Thyroid gland (tissue), 4 donors: ENCODE data around the gene MPP1.

ENCODE experiments used
- POLR2A ChIP-seq, 2 donors: fragments of 450-650 bp; IDR thresholded peaks; one replicate each; pipeline ENCODE4 v1.6.1; 2017; ENCODE audit warnings: antibody characterized with exemption in 2 of 2, mild to moderate bottlenecking in 2 of 2, moderate library complexity in 1 of 2
- TF ChIP-seq, protein P1 (sequence below), 6 experiments: fragments of 200-600 bp in 3 of 6; fragments of 450-650 bp in 3 of 6; sonication (generic) in 3 of 6; IDR thresholded peaks; one replicate each; pipeline ENCODE4 v1.5.1; 2016 to 2019; ENCODE audit warnings: antibody characterized with exemption in 6 of 6, mild to moderate bottlenecking in 2 of 6, inconsistent platforms in 1 of 6, moderate library complexity in 1 of 6

- TF ChIP-seq, protein P1, sequence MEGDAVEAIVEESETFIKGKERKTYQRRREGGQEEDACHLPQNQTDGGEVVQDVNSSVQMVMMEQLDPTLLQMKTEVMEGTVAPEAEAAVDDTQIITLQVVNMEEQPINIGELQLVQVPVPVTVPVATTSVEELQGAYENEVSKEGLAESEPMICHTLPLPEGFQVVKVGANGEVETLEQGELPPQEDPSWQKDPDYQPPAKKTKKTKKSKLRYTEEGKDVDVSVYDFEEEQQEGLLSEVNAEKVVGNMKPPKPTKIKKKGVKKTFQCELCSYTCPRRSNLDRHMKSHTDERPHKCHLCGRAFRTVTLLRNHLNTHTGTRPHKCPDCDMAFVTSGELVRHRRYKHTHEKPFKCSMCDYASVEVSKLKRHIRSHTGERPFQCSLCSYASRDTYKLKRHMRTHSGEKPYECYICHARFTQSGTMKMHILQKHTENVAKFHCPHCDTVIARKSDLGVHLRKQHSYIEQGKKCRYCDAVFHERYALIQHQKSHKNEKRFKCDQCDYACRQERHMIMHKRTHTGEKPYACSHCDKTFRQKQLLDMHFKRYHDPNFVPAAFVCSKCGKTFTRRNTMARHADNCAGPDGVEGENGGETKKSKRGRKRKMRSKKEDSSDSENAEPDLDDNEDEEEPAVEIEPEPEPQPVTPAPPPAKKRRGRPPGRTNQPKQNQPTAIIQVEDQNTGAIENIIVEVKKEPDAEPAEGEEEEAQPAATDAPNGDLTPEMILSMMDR (IDR thresholded peaks at IDR 0.05), result no peak
- no peak for TF ChIP-seq POLR2A (IDR thresholded peaks at IDR 0.05)
Observed at GRCh38 chrX:154729439-154729838, 75.8 kb downstream of the MPP1 start.
